ENCODE data around the gene SNRNP48.

SNRNP48 gene

GRCh38 chr6:7559651-7560385, 30.2 kb upstream of the SNRNP48 start:
- DNase-seq = no peak

DNA sequence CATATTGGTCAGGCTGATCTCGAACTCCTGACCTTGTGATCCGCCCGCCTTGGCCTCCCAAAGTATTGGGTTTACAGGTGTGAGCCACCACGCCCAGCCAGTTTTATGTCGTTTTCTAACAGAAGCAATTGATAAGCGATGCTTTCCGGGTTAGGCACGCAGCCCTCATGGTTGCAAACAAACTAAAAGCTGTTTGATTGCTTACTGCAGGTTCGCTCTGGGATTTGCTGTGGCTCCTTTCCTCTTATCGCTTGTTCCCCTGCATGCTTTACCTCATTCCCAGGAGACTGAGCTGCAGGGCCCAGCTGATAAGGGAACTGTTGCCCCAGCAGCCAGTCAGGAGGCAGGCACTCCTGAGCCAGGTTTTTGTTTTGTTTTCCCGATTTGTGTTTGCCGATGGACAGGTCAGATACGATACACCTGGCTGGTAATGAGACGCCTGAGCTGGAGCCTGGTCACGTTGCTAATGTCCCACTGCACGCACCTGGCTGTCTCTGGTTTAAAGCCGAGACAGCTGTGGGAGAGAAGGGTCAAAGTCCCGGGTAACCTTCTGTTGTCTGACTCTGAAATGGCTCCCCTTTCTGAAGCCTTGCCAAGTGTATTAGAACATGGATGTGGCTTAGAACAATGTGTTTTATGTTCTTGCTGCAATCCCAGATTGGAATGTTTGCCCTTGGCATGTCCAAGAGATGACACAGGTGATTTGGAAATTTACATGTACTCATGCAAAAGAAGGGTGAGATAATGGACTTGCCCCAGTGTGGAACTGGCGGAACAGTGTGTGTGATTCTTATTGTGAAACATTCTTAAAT, 28.6 kb upstream of the SNRNP48 start:
- no peak for DNase-seq

DNA sequence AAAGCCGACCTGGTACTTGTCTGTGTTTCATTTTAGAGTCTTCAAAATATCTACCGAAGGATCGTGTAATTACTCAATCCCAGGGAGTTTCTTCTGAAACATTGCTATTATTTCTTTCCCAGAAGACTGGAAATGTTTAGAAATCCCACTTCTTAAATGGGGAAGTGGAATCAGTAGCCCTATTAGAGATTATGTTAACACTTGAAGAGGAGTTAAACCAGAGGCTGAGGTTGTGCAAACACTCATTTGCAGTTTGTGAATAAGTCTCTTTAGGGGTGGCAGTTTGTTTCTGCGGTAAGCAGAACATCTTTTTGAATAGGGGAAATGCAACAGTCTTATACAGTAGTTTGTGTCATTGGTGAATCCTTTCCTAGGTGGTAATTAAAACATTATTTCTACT, 27.2 kb upstream of the SNRNP48 start:
- DNase-seq = no peak

DNA sequence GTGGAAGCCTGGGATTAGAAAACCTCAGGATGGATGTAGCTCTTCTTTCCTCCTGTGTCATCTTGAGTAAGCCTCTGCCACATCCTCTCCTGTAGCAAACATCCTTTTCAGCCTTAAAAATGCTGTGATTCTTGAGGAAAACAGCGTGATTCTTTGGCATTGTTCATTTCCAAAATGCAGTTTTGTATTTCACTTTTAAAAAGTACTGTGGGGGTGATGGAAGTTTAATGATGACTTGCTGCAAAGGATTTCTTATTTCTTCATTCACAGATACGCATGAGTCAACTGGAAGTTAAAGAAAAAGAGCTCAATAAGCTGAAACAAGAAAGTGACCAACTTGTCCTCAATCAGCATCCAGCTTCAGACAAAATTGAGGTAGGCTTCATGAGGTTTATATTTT, 23.9 kb upstream of the SNRNP48 start:
- DNase-seq = no peak

- no peak for DNase-seq
Measured at GRCh38 chr6:7566617-7567173, 23.3 kb upstream of the SNRNP48 start.

DNA sequence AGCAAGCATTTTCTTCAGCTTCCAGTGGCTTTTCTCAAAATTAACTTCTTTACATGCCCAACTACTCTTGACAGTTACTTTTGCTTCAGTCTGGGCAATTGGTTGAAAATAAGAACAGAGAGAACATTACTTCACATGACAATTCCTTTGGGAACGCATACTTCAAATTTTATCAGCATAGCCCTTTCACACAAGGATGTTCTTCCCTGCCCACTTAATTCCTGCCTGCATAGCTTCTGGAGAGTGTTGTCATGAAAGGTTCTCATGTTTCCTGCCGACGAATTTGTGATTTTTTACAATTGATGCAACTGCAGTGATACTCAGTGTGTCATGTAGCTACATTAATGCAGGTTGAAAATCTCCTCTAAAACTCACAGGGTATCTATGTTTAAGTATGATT, 22.0 kb upstream of the SNRNP48 start:
- no peak for DNase-seq

DNA sequence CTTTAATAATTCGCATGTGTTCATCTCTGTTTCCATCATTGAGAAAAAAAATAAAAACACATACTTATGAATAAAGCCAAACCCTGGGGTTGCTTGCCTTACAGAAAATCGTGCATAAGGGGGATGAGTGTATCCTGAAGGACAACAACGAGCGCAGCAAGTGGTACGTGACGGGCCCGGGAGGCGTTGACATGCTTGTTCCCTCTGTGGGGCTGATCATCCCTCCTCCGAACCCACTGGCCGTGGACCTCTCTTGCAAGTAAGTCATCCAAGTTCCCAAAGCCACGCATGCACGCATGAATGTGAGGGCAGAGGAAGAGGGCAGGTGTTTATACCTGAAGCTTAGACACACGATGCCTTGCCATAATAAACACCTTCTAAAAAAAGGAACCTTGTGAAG, 20.9 kb upstream of the SNRNP48 start:
- DNase-seq = no peak

DNA sequence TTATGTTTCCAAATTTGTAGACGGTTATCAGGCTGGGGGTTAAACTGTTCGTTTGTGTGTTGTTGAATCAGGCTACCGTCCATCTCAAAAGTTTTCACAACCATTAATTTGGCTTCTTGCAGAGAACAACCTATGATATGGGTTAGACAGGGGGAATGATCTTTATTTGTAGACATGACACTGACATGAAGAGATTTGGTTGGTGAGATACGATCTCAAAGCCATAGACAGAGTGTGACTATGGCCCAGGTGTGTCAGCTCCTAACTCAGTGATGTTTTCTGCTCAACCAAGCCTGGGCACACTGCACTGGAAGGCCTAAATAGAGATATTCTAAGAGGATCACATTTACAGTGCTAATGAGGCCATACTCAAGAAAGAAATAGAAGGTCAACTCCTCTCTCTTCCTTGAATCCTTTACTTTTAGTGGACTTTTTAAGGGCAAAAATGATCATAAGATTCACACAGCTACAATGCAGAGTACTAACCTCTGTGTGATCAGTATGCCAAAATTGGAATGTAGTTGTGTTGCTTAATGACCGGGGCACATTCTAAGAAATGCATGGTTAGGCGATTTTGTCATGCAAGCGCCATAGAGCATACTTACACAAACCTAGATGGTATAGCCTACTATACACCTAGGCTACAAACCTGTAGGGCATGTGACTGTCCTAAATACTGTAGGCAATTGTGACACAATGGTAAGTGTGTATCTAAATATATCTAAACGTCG, 17.6 kb upstream of the SNRNP48 start:
- no peak for DNase-seq

GRCh38 chr6:7574500-7574899, 15.5 kb upstream of the SNRNP48 start:
- DNase-seq = no peak

GRCh38 chr6:7578516-7578915, 11.5 kb upstream of the SNRNP48 start:
- no peak for DNase-seq

DNA sequence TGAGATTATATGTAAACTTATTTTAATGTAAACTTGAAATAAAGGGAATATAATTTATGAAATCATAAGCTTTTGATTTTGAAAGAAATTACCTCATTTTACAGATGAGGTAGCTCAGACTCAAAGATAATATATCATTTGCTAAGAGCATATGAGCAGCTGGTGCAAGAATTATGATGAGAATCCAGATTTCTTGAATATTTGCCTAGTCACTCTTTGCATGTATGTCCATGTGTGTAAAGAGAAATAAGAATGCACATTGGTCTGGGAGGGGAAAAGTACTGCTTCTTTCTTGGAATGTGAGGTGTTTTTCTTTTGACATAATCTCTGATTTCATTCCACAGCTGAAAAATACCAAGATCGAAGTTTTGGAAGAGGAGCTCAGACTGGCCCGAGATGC, 11.1 kb upstream of the SNRNP48 start:
- no peak for DNase-seq

DNA sequence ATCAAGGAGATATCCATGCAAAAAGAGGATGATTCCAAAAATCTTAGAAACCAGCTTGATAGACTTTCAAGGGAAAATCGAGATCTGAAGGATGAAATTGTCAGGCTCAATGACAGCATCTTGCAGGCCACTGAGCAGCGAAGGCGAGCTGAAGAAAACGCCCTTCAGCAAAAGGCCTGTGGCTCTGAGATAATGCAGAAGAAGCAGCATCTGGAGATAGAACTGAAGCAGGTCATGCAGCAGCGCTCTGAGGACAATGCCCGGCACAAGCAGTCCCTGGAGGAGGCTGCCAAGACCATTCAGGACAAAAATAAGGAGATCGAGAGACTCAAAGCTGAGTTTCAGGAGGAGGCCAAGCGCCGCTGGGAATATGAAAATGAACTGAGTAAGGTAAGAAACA, 10.1 kb upstream of the SNRNP48 start:
- DNase-seq = no peak

DNA sequence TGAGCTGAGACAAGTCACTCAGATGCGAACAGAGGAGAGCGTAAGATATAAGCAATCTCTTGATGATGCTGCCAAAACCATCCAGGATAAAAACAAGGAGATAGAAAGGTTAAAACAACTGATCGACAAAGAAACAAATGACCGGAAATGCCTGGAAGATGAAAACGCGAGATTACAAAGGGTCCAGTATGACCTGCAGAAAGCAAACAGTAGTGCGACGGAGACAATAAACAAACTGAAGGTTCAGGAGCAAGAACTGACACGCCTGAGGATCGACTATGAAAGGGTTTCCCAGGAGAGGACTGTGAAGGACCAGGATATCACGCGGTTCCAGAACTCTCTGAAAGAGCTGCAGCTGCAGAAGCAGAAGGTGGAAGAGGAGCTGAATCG, 9.5 kb upstream of the SNRNP48 start:
- no peak for DNase-seq

- DNase-seq = no peak
Measured at GRCh38 chr6:7580927-7581618, 8.9 kb upstream of the SNRNP48 start.

GRCh38 chr6:7585287-7585930, 4.6 kb upstream of the SNRNP48 start:
- no peak for DNase-seq

- no peak for DNase-seq
Measured at GRCh38 chr6:7587631-7588100, 2.3 kb upstream of the SNRNP48 start.

- no peak for DNase-seq
Measured at GRCh38 chr6:7588506-7588905, 1.5 kb upstream of the SNRNP48 start.

DNA sequence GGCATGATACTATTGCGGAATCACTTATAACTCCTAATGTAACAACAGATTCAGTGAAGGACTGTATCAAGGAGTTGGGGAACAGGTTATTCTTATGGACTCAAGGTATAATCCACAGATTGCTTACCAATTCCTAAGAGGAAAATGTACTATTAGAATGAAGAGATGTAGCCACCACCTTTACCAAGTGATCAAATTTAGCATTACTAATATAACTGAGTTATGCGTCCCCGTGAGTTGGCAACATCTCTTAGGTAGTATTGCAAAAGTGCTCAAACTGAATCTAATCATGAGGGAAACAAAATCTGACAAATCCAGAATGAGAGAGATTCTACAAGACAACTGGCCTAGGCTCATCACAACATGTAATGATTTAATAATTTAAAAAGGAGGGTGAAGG, 777 bp upstream of the SNRNP48 start:
- no peak for DNase-seq

DNA sequence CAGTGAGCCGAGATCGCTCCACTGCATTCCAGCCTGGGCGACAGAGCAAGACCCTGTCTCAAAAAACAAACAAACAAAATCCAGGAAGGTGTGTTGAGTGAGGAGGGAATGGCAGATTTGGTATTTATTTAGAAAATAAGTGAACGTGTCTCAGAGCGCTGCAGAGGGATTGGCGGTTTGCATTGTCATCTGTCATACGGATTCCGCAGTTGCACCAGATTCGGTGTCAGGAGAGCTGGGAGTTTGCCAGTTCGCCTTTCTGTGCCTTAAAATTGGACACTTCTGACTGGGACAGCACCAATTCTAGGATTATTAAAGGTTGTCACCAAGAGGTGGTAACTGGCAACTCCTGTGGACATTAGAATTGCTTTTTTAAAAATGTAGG, 912 bp downstream of the SNRNP48 start:
- no peak for DNase-seq

GRCh38 chr6:7591770-7592169, 1.8 kb downstream of the SNRNP48 start:
- DNase-seq = no peak

DNA sequence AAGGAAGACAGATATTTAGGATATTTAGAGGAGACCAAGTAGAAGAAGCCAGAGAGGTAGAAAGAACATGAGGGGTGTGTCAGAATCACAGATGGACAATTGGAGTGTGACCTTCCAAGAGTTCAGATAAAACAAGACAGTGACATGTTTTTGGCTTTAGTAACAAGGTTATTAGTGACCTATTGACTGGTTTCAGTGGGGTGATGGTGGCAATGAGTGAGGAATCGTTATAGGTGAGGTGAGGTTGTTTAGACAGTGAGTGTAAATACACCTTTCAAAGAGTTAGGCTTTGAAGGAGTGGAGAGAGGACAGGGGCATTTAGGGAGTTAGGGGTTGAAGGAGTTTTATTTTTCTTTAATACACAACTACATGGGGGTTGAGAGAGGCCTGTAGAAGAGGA, 3.2 kb downstream of the SNRNP48 start:
- no peak for DNase-seq

GRCh38 chr6:7594579-7595125, 4.7 kb downstream of the SNRNP48 start:
- no peak for DNase-seq

Data from stimulated activated CD4-positive, alpha-beta T cell treated with anti-CD3 and anti-CD28 coated beads, Interleukin-12 subunit alpha, Interleukin-12 subunit beta, amount 100 ng/mL, for 4 hours (primary cell).